Activated CD8-positive, alpha-beta memory T cell treated with anti-CD3 and anti-CD28 coated beads, Interleukin-2, amount 50 U/mL, for 48 hours (primary cell): ENCODE measurements around the gene HNRNPA0.

Source experiments
- DNase-seq: peaks from one replicate; pipeline ENCODE4 v3.0.0-alpha.2; 2020

Gene HNRNPA0

DNA sequence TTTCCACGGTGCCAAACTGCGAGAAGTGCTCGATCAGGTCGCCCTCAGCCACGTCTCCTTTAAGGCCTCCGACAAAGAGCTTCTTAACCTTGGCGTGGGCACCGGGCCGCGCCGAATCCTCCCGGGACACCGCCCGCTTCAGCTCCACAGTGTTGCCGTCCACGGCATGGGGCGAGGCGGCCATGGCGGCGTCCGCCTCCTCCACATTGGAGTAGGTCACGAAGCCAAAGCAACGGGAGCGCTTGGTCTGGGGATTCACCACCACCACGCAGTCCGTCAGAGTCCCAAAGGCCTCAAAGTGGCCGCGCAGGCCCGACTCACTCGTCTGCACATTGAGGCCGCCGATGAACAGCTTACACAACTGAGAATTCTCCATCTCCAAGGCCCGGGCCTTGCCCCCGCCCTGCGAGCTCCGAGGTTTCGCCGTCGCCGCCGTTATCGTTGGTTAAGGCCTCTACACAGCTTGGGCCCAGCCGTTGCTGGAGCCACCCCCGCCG, 424 bp downstream of the HNRNPA0 start:
- DNase-seq = no peak

DNA sequence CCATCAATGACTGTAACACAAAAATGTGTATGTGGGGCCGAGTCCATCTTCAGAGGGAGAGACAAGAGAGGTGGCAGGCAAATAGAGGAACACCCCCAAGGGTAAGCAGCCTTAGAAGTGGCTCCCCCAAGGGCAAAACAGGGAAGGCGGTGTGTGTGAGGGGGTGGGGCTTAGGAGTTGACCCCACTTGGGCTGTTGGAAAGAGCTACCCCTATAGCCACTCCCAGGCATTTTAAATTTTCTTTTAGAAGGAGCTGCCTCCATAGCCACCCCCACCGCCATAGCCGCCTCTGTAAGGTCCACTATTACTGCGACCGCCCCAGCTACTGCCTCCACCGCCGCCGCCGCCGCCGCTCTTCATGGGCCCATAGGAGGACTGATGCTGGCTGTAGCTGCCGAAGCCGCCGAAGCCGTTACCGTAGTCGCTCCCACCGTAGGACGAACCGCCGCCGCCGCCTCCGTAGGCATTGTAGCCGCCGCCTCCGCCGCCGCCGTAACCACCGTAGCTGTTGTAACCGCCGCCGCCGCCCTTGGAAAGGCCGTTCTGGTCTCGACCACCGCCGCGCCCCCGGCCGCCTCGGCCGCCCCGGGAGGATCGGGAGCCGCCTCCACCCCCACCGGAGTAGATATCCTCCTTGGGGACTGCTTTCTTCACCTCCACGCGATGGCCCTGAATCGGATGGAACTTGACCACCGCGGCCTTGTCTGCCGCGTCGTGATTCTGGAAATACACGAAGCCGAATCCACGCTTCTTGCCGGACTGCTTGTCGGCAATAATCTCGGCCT, 1.1 kb downstream of the HNRNPA0 start:
- DNase-seq = peak; percentile 76

DNA sequence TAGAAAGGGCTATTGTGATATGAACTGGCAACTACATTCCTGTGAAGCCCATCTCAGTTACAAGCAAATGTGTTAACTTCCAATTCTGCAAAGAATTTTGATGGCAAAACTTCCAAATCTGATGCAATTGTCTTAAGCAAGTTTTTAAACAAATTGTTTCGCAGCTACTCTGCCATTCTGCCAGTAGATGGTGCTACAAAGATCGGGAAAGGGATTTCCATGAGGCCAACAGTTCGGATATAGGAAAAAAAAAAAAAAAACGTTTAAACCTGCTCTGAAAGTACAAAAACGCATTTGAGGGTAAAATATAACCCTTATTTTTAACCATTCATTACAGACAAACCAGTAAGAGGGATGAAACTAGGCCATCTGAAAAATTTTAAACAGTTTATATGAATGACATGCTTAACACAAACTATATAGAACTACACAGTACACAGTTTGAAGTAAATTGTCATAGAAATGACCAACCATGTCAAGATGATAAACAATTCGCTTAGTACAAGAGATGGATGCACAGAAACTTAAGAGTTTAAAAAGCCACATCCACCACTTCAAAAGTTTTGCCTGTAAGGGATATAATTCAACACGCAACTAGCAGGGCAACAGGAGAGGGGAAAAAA, 2.2 kb downstream of the HNRNPA0 start:
- DNase-seq = no peak

- DNase-seq = no peak
Observed at GRCh38 chr5:137750436-137750835, 3.7 kb downstream of the HNRNPA0 start.

DNA sequence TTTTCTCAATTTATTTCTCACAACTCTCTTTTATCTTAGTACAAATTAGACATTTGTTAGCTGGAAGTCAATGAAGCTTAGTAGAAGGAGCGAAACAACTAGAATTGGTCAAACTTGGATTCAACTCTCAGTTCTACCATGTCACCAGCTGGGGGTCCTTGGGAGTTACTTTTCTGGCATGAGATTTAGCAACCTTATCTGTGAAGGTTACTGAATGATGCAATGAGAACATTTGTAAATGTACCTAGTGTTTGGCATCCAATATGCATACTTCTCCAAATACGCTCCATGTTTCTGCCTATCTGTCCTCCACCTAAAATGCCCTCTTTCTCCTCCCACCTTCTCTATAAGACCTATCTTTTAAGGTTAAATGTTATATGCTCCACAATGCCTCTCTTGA, 6.3 kb downstream of the HNRNPA0 start:
- DNase-seq = no peak

DNA sequence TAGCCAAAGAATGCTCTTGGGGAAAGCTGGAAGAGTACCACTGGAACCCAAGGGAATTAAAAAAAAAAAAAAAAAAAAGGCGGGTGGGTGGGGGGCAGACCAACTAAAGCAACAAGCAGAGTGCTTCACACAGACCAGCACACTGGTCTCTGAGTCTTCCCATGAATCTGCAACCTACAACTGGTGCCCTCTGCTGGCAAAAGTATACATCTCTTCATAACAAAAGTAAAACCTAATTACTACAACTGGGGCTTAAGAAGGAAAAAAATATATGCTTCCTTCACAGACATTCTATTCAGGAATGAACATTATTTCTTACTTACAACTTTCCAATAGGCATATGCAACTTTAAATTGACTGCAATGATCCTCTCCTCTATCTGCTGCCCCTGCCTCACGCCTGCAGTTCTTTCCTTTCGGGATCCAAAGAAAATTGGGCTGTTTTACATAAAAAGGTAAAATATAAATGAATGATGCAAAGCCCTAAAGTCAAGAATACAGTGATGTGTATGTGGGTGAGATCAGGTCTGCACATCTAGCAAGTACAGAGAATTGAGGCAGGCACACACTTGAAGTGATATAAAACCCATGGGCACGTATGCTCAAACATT, 11.0 kb downstream of the HNRNPA0 start:
- no peak for DNase-seq

- DNase-seq = no peak
Observed at GRCh38 chr5:137741718-137742117, 12.4 kb downstream of the HNRNPA0 start.

GRCh38 chr5:137739737-137740136, 14.4 kb downstream of the HNRNPA0 start:
- DNase-seq = no peak

GRCh38 chr5:137738947-137739346, 15.2 kb downstream of the HNRNPA0 start:
- no peak for DNase-seq

DNA sequence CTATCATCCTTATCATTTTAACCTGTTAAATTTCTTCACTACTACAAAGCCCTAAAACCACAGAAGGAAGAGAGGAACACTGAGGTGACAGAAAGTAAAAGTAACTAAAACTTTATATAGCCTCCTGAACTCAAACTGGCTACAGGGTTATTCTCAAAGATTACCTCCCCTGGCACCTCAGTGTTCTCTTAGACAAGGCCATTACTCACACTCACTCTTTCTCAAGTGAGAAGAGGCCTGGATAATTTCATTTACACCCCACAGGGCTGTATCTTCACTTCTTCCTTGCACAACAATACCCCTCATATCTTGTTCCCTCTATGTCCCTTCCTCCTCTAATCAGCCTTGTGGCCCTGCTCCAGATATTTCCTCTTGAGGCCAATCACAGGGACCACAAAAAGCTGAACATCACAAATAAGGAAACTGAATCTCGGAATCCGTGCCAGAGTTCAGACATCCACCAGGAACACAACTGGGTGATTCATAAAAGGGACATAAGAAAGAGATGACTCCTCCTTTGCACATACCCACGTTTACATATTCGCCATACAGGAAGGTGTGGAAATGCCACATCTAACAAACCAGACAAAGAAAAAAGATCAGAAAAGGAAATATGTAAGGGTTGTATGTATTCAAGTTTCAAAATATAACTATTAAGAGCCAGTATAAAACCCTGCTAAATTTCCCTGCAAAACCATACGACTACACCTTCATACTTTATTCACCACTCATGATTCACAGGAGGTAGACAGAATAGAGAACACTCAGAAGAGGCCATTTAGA, 16.6 kb downstream of the HNRNPA0 start:
- DNase-seq = peak; percentile 58

DNA sequence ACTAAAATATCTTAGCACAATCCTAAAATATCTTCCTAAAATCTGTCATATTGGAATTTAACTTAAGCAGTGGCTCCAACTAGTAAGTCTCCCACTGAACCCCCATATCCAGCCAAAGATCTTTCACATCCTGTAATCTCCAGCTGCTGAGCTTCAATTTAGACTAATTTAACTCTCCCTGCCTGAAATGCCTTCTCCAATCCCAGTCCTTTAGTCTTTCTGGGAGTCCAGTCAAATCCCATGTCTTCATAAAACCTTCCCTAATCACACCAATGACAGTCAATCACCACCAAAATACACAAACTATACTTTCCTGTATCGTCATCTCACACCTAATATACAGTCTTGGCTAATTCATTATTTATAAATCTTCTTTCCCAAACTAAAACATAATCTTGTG, 17.7 kb downstream of the HNRNPA0 start:
- no peak for DNase-seq

DNA sequence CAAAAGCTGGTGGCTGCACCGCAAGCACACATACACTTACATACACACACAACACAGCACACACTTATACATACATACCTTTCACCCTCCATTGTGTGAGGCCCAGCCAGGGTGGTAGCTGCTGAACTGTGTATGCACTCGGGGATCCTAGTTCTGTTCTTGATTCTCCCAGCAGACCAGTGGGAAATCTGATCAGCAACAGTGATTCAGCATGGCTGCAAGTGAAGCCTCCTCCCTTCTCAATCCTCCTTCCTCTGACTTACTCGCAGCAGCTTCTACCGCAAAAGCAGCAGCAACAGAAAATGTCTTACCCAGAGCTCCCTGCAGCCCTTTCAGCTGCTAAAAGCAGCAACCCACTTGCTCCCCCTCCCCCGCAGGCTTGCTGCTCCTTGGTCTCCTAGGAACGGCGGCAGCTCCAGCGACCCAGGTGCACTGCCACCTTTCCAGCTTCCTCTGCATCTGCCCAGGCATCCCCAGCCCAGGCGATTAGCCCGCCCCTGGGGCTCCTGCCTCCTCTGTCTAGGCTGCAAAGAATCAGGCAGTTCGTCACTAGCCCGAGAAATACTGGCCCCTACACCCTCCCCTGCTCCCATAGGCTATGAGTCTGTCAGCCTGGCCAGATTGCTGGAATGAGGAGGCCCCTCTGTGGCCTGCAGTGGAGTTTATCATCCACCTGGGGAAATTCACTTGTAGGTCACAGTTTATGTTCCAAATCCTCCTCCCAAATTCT, 18.4 kb downstream of the HNRNPA0 start, which contains the start of gene KLHL3:
KLHL3 (minus strand) TSS at position 535 of the 730 bp plus-strand sequence; CDS start at position 92, 443 bp downstream.
- peak; percentile 69 for DNase-seq

GRCh38 chr5:137734962-137735554, 19.1 kb downstream of the HNRNPA0 start:
- DNase-seq = no peak

- no peak for DNase-seq
Observed at GRCh38 chr5:137734331-137734730, 19.8 kb downstream of the HNRNPA0 start.

- DNase-seq = no peak
Observed at GRCh38 chr5:137733922-137734321, 20.2 kb downstream of the HNRNPA0 start.

DNA sequence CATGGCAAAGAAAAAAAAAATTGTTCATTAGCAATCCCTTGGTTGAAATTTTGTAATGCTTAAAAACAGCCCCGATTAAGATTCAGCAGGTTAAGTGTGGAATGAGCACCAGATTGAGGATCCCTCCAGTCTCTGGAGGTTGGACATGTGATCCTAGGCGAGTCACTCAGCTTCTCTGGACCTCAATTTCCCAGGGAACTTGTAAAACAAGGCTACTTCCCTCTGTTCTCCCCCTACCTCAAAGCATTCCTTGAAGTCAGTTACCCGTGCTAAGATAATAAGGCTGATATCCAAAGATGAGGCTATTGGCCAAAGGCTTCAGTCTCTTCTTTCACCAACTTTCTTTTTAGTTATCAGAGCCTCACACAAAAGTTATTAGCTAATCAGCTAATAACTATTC, 21.2 kb downstream of the HNRNPA0 start:
- no peak for DNase-seq

- DNase-seq = no peak
Observed at GRCh38 chr5:137731176-137731575, 23.0 kb downstream of the HNRNPA0 start.

DNA sequence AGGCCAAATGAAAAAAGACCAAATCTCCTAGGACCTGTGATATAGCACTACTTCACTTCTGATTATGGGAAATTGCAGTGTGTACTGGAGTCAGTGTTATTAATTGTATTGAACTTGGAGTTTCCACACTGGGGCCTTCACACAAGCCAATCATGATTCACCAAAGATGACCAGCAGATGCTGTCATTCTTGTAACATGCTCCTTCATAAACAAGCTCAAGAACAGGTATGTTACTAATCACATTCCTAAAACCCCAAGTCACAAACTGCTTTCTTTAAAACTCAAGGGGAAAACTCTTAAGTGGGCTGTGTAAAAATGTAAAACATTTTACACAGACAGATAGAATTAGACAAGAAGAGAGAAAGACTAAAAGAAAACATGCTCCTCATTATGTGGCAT, 23.8 kb downstream of the HNRNPA0 start:
- no peak for DNase-seq

- DNase-seq = no peak
Observed at GRCh38 chr5:137728048-137728447, 26.1 kb downstream of the HNRNPA0 start.

- no peak for DNase-seq
Observed at GRCh38 chr5:137727623-137728022, 26.5 kb downstream of the HNRNPA0 start.

GRCh38 chr5:137724251-137724650, 29.9 kb downstream of the HNRNPA0 start:
- DNase-seq = no peak

DNA sequence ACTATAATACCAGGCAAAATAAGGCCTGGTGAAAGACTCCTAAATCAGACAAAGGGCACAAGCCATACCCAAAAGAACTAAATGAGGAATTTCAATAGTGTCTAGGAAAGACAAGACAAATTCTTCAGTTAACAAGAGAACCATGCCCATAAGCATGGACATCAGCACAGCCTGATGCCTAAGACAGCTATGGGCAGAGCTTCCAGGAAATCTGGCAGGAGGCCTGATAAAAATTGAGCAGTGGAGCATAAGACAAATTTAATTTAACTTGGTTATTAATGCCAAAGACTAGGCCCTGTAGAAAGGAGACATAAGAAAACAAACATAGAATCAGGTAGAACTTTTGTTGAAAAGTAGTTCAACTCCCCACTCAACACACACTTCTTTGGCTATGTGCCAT, 35.6 kb downstream of the HNRNPA0 start:
- no peak for DNase-seq
